IMR-90 (cell line): ENCODE results near the gene ASL. TPM values are rescaled to one million over a fixed set of nuclear protein-coding genes. Genes with fewer than 3 reads are reported as not detected.

Experiments used
- ATAC-seq: fragments of 200-7000 bp; cut with Tn5 transposase; 2 replicates; pipeline ENCODE4 v1.9.1; 2020; ENCODE audit warnings: low read depth, mild to moderate bottlenecking, moderate library complexity
- BruUV-seq: library from RNA; stranded (reverse); fragments of 400-500 nt; replicated peaks from 2 replicates; lab custom pipeline; 2021; lab: Mats Ljungman, UMichigan
- CTCF ChIA-PET: fragments of 300-600 bp; formaldehyde crosslinking; extraction: SDS; loops from one replicate; lab custom pipeline; 2021; ENCODE audit warnings: antibody characterized with exemption; lab: Yijun Ruan, JAX
- POLR2A ChIA-PET: fragments of 300-600 bp; sonication (Branson Sonifier 250); formaldehyde crosslinking; loops from one replicate; lab custom pipeline; 2022; ENCODE audit warnings: antibody characterized with exemption; ENCODE audit not compliant: unreplicated experiment; lab: Charles Lee
- DNase-seq: peaks from one replicate; pipeline ENCODE4 v3.0.0; 2013
- H2AFZ ChIP-seq: replicated peaks from 2 replicates; pipeline ENCODE3; 2013; ENCODE audit warnings: low read length, mild to moderate bottlenecking; ENCODE audit not compliant: poor library complexity
- H2AK5ac ChIP-seq: 2 replicates; pipeline ENCODE4 v1.6.1; 2013; ENCODE audit warnings: low read depth, low read length, inconsistent platforms
- H2AK9ac ChIP-seq: replicated peaks from 2 replicates; pipeline ENCODE3; 2013; ENCODE audit warnings: mild to moderate bottlenecking, low read depth, low read length, moderate library complexity; ENCODE audit not compliant: poor library complexity
- H2BK120ac ChIP-seq: 2 replicates; pipeline ENCODE4 v1.6.1; 2013; ENCODE audit warnings: low read depth, low read length, inconsistent platforms
- H2BK15ac ChIP-seq: 3 replicates; pipeline ENCODE4 v1.6.1; 2013; ENCODE audit warnings: low read depth, low read length, inconsistent platforms
- H2BK20ac ChIP-seq: 2 replicates; pipeline ENCODE4 v1.6.1; 2013; ENCODE audit warnings: low read depth, mild to moderate bottlenecking, inconsistent platforms, low read length, moderate library complexity
- H2BK5ac ChIP-seq: 2 replicates; pipeline ENCODE4 v1.6.1; 2013; ENCODE audit warnings: mild to moderate bottlenecking, low read depth, low read length, inconsistent platforms; ENCODE audit not compliant: poor library complexity, severe bottlenecking
- H3K14ac ChIP-seq: replicated peaks from 2 replicates; pipeline ENCODE4 v1.6.1; 2013; ENCODE audit warnings: low read depth, low read length, inconsistent platforms
- H3K18ac ChIP-seq: 2 replicates; pipeline ENCODE4 v1.6.1; 2013; ENCODE audit warnings: low read depth, low read length, control low read depth
- H3K23ac ChIP-seq: 2 replicates; pipeline ENCODE4 v1.6.1; 2013; ENCODE audit warnings: low read depth, low read length, inconsistent platforms
- H3K27ac ChIP-seq: 2 replicates; pipeline ENCODE4 v1.5.1; 2013; ENCODE audit warnings: mild to moderate bottlenecking, control low read depth, low read length; ENCODE audit not compliant: insufficient read depth
- H3K27me3 ChIP-seq: 2 replicates; pipeline ENCODE4 v1.6.1; 2013; ENCODE audit warnings: low read length; ENCODE audit not compliant: control insufficient read depth, insufficient read depth
- H3K36me3 ChIP-seq: 2 replicates; pipeline ENCODE4 v1.6.1; 2013; ENCODE audit warnings: low read length, mixed read lengths; ENCODE audit not compliant: control insufficient read depth, insufficient read depth
- H3K4ac ChIP-seq: 2 replicates; pipeline ENCODE4 v1.6.1; 2013; ENCODE audit warnings: low read depth, low read length, inconsistent platforms
- H3K4me1 ChIP-seq: 2 replicates; pipeline ENCODE4 v1.6.1; 2013; ENCODE audit warnings: low read length, mixed read lengths; ENCODE audit not compliant: control insufficient read depth, insufficient read depth
- H3K4me2 ChIP-seq: 2 replicates; pipeline ENCODE4 v1.6.1; 2013; ENCODE audit warnings: low read depth, mild to moderate bottlenecking, control low read depth, low read length, moderate library complexity
- H3K4me3 ChIP-seq: 2 replicates; pipeline ENCODE4 v1.5.1; 2013; ENCODE audit warnings: low read depth, mild to moderate bottlenecking, control low read depth, low read length, moderate library complexity; ENCODE audit not compliant: insufficient read depth
- H3K56ac ChIP-seq: 2 replicates; pipeline ENCODE4 v1.6.1; 2013; ENCODE audit warnings: low read length, inconsistent platforms; ENCODE audit not compliant: insufficient read depth; ENCODE audit errors: extremely low read depth
- H3K79me1 ChIP-seq, 2 experiments: 2 replicates each; pipeline ENCODE4 v1.6.1; 2013; ENCODE audit warnings: low read length in 2 of 2, inconsistent platforms in 1 of 2, low read depth in 1 of 2
- H3K9ac ChIP-seq: 2 replicates; pipeline ENCODE4 v1.6.1; 2013; ENCODE audit warnings: low read depth, low read length, control low read depth
- H3K9me1 ChIP-seq: 2 replicates; pipeline ENCODE4 v1.6.1; 2013; ENCODE audit warnings: low read length, inconsistent platforms; ENCODE audit not compliant: insufficient read depth
- H3K9me3 ChIP-seq: 2 replicates; pipeline ENCODE4 v1.6.1; 2013; ENCODE audit warnings: low read length; ENCODE audit not compliant: control insufficient read depth, insufficient read depth
- H4K20me1 ChIP-seq: 2 replicates; pipeline ENCODE4 v1.6.1; 2013; ENCODE audit warnings: low read length, inconsistent platforms; ENCODE audit not compliant: insufficient read depth
- H4K5ac ChIP-seq: 2 replicates; pipeline ENCODE4 v1.6.1; 2013; ENCODE audit warnings: mild to moderate bottlenecking, low read depth, low read length, control low read depth
- H4K8ac ChIP-seq, 2 experiments: 2 replicates each; pipeline ENCODE4 v1.6.1; 2013; ENCODE audit warnings: low read depth in 2 of 2, low read length in 2 of 2, control low read depth in 1 of 2, inconsistent platforms in 1 of 2
- H4K91ac ChIP-seq: 2 replicates; pipeline ENCODE4 v1.6.1; 2013; ENCODE audit warnings: low read depth, low read length, inconsistent platforms; ENCODE audit not compliant: insufficient read depth
- BHLHE40 ChIP-seq: fragments of 150-350 bp; IDR thresholded peaks from 2 replicates; pipeline ENCODE4 v1.6.1; 2016; ENCODE audit warnings: mild to moderate bottlenecking, low read depth, low read length
- CEBPB ChIP-seq: IDR thresholded peaks from 2 replicates; pipeline ENCODE4 v1.6.1; 2012; ENCODE audit warnings: low read depth, low read length, improper control_type of control experiment
- ELK1 ChIP-seq: fragments of 150-350 bp; IDR thresholded peaks from 2 replicates; pipeline ENCODE4 v1.6.1; 2016; ENCODE audit warnings: low read depth, mild to moderate bottlenecking, low read length, moderate library complexity, borderline replicate concordance
- FOS ChIP-seq: fragments of 150-350 bp; IDR thresholded peaks from 2 replicates; pipeline ENCODE4 v1.6.1; 2016; ENCODE audit warnings: low read depth, low read length
- MAZ ChIP-seq: IDR thresholded peaks from 2 replicates; pipeline ENCODE4 v1.6.1; 2012; ENCODE audit warnings: low read depth, mild to moderate bottlenecking, low read length, improper control_type of control experiment, moderate library complexity, borderline replicate concordance
- MXI1 ChIP-seq: IDR thresholded peaks from 2 replicates; pipeline ENCODE4 v1.6.1; 2012; ENCODE audit warnings: low read depth, mild to moderate bottlenecking, low read length, moderate library complexity, borderline replicate concordance
- USF2 ChIP-seq: fragments of 150-350 bp; IDR thresholded peaks from 2 replicates; pipeline ENCODE4 v1.6.1; 2017; ENCODE audit warnings: mild to moderate bottlenecking, antibody characterized with exemption, low read length, low read depth
- WGBS, 2 experiments: methylation state at CpG; one replicate each; pipeline versions ENCODE4 v1.1.5 to v1.1.7; 2013; ENCODE audit warnings: missing lambda C conversion rate in 2 of 2; ENCODE audit not compliant: insufficient read length in 1 of 2; ENCODE audit errors: extremely low coverage in 2 of 2; 5-methylcytosine and 5-hydroxymethylcytosine counted together
- dilution Hi-C: fragments of 300-500 bp; cut with HindIII; formaldehyde crosslinking; loops from one replicate; pipeline ENCODE4 v1.14.3; 2018; ENCODE audit warnings: low sequenced_read_pairs; ENCODE audit not compliant: unreplicated experiment
- in situ Hi-C: fragments of 300-500 bp; cut with MboI; formaldehyde crosslinking; loops from 3 replicates; pipeline ENCODE4 v1.14.3; 2019; ENCODE audit warnings: low sequenced_read_pairs, inconsistent platforms, mixed read lengths
- intact Hi-C: fragments of 100-400 bp; cut with micrococcal nuclease; formaldehyde crosslinking; loops from 2 replicates; pipeline ENCODE4 v1.10.0; 2022
- polyA plus RNA-seq, 3 experiments: library from polyadenylated mRNA; depleted of rRNA; stranded (reverse); fragments of >200 nt; gene quantifications; 2 replicates each; pipeline ENCODE4 v1.2.3, GENCODE V29; 2012; ENCODE audit warnings: low replicate concordance in 1 of 3
- total RNA-seq: library from RNA; depleted of rRNA; stranded (reverse); fragments of >200 nt; gene quantifications from 2 replicates; pipeline ENCODE4 v1.2.3, GENCODE V29; 2012

The ASL gene
- total and polyA plus RNA-seq, 2 of the 4 experiments (the other 2 are of a cell fraction): 49.0 to 50.0 TPM

GRCh38 chr7:66050337-66050957, 25.2 kb upstream of the ASL start (continued):
- no peak for TF ChIP-seq FOS

GRCh38 chr7:66050990-66051448, 24.6 kb upstream of the ASL start:
- H2AFZ ChIP-seq: peak overlapping the region; percentile 80
- dilution Hi-C loops: no loop called here
- DNase-seq: peak; percentile 94
- WGBS, 2 experiments: 60% methylated on average over 1 of the region's 3 CpGs; no CpG with 5 or more reads in 1 of the 2 experiments
- no peaks in the 10 kb centered on the region for H3K79me1 ChIP-seq
- peak; percentile 80 for ATAC-seq
- no peaks in the 10 kb centered on the region; the same call in 1 of the 2 replicates for H3K9me3 ChIP-seq
- in situ Hi-C loops: no loop called here
- no peaks in the 10 kb centered on the region for H3K36me3 ChIP-seq
- H2BK5ac ChIP-seq: peak overlapping the region; percentile 93
- peak overlapping the region; percentile 85 for H3K27ac ChIP-seq
- no TSS peak for BruUV-seq
- peak overlapping the region; percentile 77 for H3K23ac ChIP-seq
- peak overlapping the region; percentile 81 for H4K5ac ChIP-seq
- H3K4me2 ChIP-seq: peak overlapping the region; percentile 33
- H2AK9ac ChIP-seq: peak overlapping the region; percentile 81
- H3K9ac ChIP-seq: peak overlapping the region; percentile 29; the same call in 1 of the 2 replicates
- peak overlapping the region; percentile 63; the same call in 1 of the 3 replicates for H2BK15ac ChIP-seq
- peak overlapping the region; percentile 98 for H2BK120ac ChIP-seq
- H3K9me1 ChIP-seq: peaks cover 15% of the 10 kb centered on the region
- H2AK5ac ChIP-seq: peak overlapping the region; percentile 82
- peak; percentile 50; the same call in 1 of the 2 replicates for TF ChIP-seq MXI1
- peak; percentile 13; the same call in 1 of the 2 replicates for TF ChIP-seq USF2
- no peak for TF ChIP-seq MAZ
- TF ChIP-seq CEBPB: peak; percentile 97
- TF ChIP-seq ELK1: no peak
- peak; percentile 80 for TF ChIP-seq BHLHE40
- no peaks in the 10 kb centered on the region for H3K27me3 ChIP-seq
- CTCF ChIA-PET: interaction anchor here (1.8 kb wide), 1 partner anchor 20 kb away, joined by 3 read pairs; no protein-coding TSS in a partner anchor
- POLR2A ChIA-PET: no interaction called here
- no peak overlapping the region for H3K56ac ChIP-seq
- intact Hi-C loops: no loop called here
- H3K4ac ChIP-seq: peak overlapping the region; percentile 94
- peak overlapping the region; percentile 94 for H4K91ac ChIP-seq
- no peak overlapping the region for H3K4me3 ChIP-seq
- peak overlapping the region; percentile 87 for H3K18ac ChIP-seq
- no peaks in the 10 kb centered on the region for H4K20me1 ChIP-seq
- H3K4me1 ChIP-seq: peaks cover 18% of the 10 kb centered on the region
- H3K14ac ChIP-seq: peak overlapping the region; percentile 91
- peak overlapping the region; percentile 19 to 85; a peak in 3 of 4 replicates for H4K8ac ChIP-seq
- peak overlapping the region; percentile 93 for H2BK20ac ChIP-seq
